ENCODE data around the gene KRTAP12-1. TPM values are rescaled to one million over a fixed set of nuclear protein-coding genes. Genes with fewer than 3 reads are reported as not detected.

Gene KRTAP12-1, protein sequence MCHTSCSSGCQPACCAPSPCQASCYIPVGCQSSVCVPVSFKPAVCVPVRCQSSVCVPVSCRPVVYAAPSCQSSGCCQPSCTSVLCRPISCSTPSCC
- total RNA-seq (1 to 10 TPM in 1 of 5 donors, not detected in 4; 2.0 TPM), polyA plus RNA-seq (not detected)
- long read RNA-seq, donor 1 = 0 reads
- long read RNA-seq, donor 2 = 0 reads
- long read RNA-seq, donor 3 = 0 reads
- long read RNA-seq, donor 4 = 0 reads
- long read RNA-seq, donor 5 = 0 reads
- long read RNA-seq, donor 6 = 0 reads
- long read RNA-seq, donor 7 = 0 reads
- long read RNA-seq, donor 8 = 0 reads
- long read RNA-seq, donor 9 = 0 reads
- long read RNA-seq, donor 10 = 0 reads

GRCh38 chr21:44681861-44682579 is at the start of gene KRTAP12-1:
KRTAP12-1 (minus strand) TSS chr21:44682163; CDS start chr21:44682123, 40 bp downstream.
- Histone ChIP-seq H3K9me3 (no peaks in the 10 kb centered on the region), H3K36me3 (no peaks in the 10 kb centered on the region), H3K27ac (no peak within 1 kb of the TSS), H3K27me3 (peaks cover 0 to 21% (median 16%) of the 10 kb centered on the region in 3 donors), H3K4me1 (no peaks in the 10 kb centered on the region), H3K4me3 (no peak within 1 kb of the TSS)
- no peak for DNase-seq
- TF ChIP-seq EP300 (IDR thresholded peaks at IDR 0.05) = no peak
- TF ChIP-seq, protein P1, sequence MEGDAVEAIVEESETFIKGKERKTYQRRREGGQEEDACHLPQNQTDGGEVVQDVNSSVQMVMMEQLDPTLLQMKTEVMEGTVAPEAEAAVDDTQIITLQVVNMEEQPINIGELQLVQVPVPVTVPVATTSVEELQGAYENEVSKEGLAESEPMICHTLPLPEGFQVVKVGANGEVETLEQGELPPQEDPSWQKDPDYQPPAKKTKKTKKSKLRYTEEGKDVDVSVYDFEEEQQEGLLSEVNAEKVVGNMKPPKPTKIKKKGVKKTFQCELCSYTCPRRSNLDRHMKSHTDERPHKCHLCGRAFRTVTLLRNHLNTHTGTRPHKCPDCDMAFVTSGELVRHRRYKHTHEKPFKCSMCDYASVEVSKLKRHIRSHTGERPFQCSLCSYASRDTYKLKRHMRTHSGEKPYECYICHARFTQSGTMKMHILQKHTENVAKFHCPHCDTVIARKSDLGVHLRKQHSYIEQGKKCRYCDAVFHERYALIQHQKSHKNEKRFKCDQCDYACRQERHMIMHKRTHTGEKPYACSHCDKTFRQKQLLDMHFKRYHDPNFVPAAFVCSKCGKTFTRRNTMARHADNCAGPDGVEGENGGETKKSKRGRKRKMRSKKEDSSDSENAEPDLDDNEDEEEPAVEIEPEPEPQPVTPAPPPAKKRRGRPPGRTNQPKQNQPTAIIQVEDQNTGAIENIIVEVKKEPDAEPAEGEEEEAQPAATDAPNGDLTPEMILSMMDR (IDR thresholded peaks at IDR 0.05) = no peak
- no peak for TF ChIP-seq POLR2A (IDR thresholded peaks at IDR 0.05)
- no peak for TF ChIP-seq POLR2AphosphoS5 (IDR thresholded peaks at IDR 0.05)
- 65 to 77% (median 71%) methylated on average over 17 to 23 of the region's 23 CpGs for WGBS, 5 donors
- intact Hi-C loops (cut with DNase I; ENCODE audit: low total_unique reads) = no loop called here

DNA sequence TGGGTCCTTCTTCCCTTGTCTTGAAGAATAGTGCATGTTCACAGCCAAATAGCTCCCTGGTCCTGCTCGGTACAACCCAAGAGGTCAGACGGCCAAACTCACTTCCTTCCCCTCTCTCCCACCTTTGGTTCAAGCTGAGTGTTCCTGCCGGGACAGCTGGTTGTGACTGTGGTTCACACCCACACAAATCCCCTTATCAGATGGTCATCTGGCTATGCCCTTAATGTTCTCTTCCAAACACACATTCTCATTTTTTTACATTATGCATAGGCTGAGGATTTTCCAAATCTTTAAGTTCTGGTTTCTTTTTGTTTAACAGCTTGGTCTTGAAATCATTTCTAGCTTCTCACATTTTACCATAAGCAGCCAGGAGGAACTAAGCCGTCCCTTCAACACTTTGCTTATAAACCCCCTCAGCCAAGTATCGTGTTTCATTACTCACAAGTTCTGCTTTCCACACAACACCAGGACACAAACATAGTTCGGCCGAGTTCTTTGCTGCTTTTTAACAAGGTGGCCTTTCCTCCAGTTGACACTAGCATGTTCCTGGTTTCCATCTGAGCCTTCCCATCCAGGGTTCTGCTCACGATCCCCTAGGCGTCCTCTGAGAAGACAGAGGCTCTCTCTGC is 49.1 kb upstream of the KRTAP12-1 start:
- 60 to 72% (median 66%) methylated on average over 9 of the region's 9 CpGs for WGBS, 5 donors

DNA sequence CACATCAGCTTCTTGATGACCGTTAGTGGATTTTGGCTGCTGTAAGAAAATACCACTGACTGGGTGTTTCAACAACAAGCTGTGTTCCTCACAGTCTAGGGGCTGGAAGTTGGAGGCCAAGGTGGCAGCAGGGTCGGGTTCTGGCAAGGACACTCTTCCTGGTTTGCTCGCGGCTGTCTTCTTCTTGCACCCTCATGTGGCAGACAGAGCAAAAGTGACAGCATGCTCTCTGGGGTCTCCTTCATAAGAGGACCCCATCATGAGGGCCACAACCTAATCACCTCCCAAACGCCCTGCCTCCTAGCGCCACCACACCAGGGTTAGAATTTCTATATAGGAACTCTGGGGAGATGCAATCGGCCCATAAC is 48.0 kb upstream of the KRTAP12-1 start:
- Histone ChIP-seq H3K27ac (no peak overlapping the region), H3K27me3 (peaks cover 0 to 63% (median 10%) of the 10 kb centered on the region in 3 donors), H3K4me3 (no peak overlapping the region), H3K4me1 (no peaks in the 10 kb centered on the region), H3K36me3 (no peaks in the 10 kb centered on the region), H3K9me3 (no peaks in the 10 kb centered on the region)
- DNase-seq = no peak
- no peak for TF ChIP-seq POLR2AphosphoS5 (IDR thresholded peaks at IDR 0.05)
- no peak for TF ChIP-seq EP300 (IDR thresholded peaks at IDR 0.05)
- TF ChIP-seq, protein P1 (IDR thresholded peaks at IDR 0.05) = no peak
- WGBS, 5 donors = 87 to 93% (median 88%) methylated on average over 5 to 7 of the region's 7 CpGs
- intact Hi-C loops (cut with DNase I; ENCODE audit: low total_unique reads) = no loop called here

More for the DNA sequence above, 49.1 kb upstream of the KRTAP12-1 start:
- H3K27me3 ChIP-seq = peaks cover 0 to 54% (median 10%) of the 10 kb centered on the region in 3 donors
- no peaks in the 10 kb centered on the region for H3K4me1 ChIP-seq
- peaks cover 0 to 2% (median 0%) of the 10 kb centered on the region in 4 donors for H3K9me3 ChIP-seq
- H3K27ac ChIP-seq = no peak overlapping the region
- no peak overlapping the region for H3K4me3 ChIP-seq
- DNase-seq = no peak
- no peaks in the 10 kb centered on the region for H3K36me3 ChIP-seq
- intact Hi-C loops (cut with DNase I; ENCODE audit: low total_unique reads) = no loop called here
- TF ChIP-seq POLR2A (IDR thresholded peaks at IDR 0.05) (no peak), POLR2AphosphoS5 (IDR thresholded peaks at IDR 0.05) (no peak), EP300 (IDR thresholded peaks at IDR 0.05) (no peak)
- TF ChIP-seq, protein P1 (IDR thresholded peaks at IDR 0.05) = no peak

DNA sequence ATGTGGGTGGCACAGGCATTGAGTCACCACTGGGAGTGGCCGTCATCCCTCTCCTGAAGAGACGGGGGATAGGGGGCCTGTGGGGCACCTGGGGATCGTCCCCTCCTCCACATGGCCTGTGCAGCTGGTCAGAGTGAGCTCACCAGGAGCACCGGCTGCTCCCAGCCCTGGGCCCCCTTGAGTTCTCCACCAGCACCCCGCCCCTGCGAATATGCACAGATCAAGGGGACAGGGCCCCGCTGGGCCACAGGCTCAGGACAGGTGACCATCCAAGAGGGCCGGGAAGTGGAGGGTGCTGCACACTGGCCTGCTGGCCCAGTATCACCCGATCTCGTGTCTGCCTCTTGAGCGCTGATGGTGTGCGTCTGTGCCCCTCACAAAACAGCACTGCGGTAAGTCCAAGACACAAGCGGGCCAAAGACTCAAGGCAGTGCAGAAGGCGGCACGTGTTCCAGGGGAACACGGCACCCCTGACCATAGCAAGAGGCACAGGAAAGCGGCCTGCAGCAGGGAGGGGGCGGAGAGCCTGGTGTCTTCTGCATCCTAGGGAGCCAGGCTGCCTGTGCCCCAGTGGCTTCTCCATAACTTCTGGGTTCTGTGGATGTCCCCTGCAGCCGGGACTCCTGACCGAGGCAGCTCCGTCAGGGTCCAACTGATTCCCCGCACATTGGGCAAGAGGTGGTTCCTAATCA is 47.5 kb upstream of the KRTAP12-1 start:
- 84 to 90% (median 88%) methylated on average over 17 to 23 of the region's 23 CpGs for whole genome bisulfite sequencing, 5 donors
- Histone ChIP-seq H3K27me3 (peaks cover 0 to 63% (median 10%) of the 10 kb centered on the region in 3 donors), H3K4me1 (no peaks in the 10 kb centered on the region), H3K27ac (no peak overlapping the region), H3K4me3 (no peak overlapping the region), H3K9me3 (no peaks in the 10 kb centered on the region), H3K36me3 (no peaks in the 10 kb centered on the region)
- no peak for DNase-seq
- TF ChIP-seq POLR2AphosphoS5 (IDR thresholded peaks at IDR 0.05) = no peak
- TF ChIP-seq EP300 (IDR thresholded peaks at IDR 0.05) = no peak
- no peak for TF ChIP-seq POLR2A (IDR thresholded peaks at IDR 0.05)
- TF ChIP-seq, protein P1 (IDR thresholded peaks at IDR 0.05) = no peak
- intact Hi-C loops (cut with DNase I; ENCODE audit: low total_unique reads) = no loop called here

All from stomach (tissue), 19 donors.